ENCODE results near the gene HSD3B1. TPM values are rescaled to one million over a fixed set of nuclear protein-coding genes. Genes with fewer than 3 reads are reported as not detected.

Gene HSD3B1
- polyA plus RNA-seq, 1 donor (not counting 4 experiments of a cell fraction or from before 2014, with no cell fraction given), result 0.34 TPM

DNA sequence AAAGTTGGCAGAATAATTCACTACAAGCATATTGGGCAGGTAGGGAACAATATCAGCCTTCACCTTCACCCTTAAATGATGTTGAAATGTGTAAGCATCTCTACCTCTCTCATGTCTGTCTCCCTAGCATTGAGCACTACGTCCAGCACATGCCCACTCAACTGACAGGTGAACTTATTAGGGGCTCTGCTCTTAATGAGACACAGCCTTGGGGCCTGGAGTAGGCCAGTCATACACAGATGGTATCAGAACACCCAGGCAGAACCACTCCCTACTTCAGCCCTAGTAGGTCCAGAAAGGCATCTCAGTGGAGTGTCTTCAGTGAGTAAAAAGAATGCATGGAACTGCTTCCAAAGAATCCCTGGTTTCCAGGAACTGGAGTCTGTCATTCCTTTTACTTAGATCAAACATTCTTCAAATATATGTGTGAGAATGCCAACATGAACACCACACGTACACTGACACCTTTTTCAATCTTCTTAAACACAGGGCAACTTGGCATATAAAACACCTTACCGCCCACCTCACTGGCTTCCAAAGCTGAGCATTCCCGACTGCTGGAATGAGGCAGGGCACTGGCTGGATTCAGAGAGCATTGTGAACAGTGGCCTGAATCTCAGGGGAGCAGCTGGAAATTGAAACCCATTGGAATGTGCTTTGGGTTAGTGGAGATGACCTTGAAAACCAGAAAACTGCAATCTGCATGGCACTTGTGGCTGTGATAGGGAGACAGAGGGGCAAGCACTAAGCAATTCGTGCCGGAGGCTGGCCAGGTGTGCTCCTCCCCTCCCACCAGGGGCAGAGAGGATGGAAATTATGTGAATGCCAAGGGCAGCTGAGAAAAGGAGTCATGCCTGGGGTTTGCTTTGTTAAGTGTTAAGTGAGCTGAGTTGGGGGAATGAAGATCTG, 24.2 kb upstream of the HSD3B1 start:
- Histone ChIP-seq H3K4me1 (ENCODE audit: control insufficient read depth, extremely low read depth, insufficient read depth, low read length) (no peaks in the 10 kb centered on the region), H3K9ac (ENCODE audit: control insufficient read depth, extremely low read depth, insufficient read depth, low read length) (no peak overlapping the region), H3K4me3 (ENCODE audit: control insufficient read depth in 2 of 3, extremely low read depth in 1 of 3, insufficient read depth in 2 of 3, low read depth in 1 of 3, low read length in 3 of 3) (no peak overlapping the region), H3K27ac (ENCODE audit: control insufficient read depth, insufficient read depth, low read length) (no peak overlapping the region), H3K9me1 (ENCODE audit: control insufficient read depth, extremely low read depth, insufficient read depth, low read length) (no peaks in the 10 kb centered on the region), H2AFZ (ENCODE audit: control insufficient read depth, low read length) (no peak overlapping the region), H3K4me2 (ENCODE audit: control insufficient read depth, extremely low read depth, insufficient read depth, low read depth, low read length) (no peak overlapping the region), H3K79me2 (ENCODE audit: control insufficient read depth, insufficient read depth, low read length) (no peaks in the 10 kb centered on the region), H4K20me1 (ENCODE audit: control insufficient read depth, extremely low read depth, insufficient read depth, low read length) (no peaks in the 10 kb centered on the region), H3K27me3 (ENCODE audit: control insufficient read depth, extremely low read depth, insufficient read depth, low read length) (peaks cover 2% of the 10 kb centered on the region), H3K36me3 (ENCODE audit: control insufficient read depth in 2 of 2, extremely low read depth in 1 of 2, insufficient read depth in 2 of 2, low read length in 2 of 2) (no peaks in the 10 kb centered on the region), H3K9me3 (ENCODE audit: control insufficient read depth, low read depth, low read length) (no peaks in the 10 kb centered on the region)
- DNase-seq (ENCODE audit: low read depth, low spot score) (no peak), FAIRE-seq (no peak)
- TF ChIP-seq, protein P1, sequence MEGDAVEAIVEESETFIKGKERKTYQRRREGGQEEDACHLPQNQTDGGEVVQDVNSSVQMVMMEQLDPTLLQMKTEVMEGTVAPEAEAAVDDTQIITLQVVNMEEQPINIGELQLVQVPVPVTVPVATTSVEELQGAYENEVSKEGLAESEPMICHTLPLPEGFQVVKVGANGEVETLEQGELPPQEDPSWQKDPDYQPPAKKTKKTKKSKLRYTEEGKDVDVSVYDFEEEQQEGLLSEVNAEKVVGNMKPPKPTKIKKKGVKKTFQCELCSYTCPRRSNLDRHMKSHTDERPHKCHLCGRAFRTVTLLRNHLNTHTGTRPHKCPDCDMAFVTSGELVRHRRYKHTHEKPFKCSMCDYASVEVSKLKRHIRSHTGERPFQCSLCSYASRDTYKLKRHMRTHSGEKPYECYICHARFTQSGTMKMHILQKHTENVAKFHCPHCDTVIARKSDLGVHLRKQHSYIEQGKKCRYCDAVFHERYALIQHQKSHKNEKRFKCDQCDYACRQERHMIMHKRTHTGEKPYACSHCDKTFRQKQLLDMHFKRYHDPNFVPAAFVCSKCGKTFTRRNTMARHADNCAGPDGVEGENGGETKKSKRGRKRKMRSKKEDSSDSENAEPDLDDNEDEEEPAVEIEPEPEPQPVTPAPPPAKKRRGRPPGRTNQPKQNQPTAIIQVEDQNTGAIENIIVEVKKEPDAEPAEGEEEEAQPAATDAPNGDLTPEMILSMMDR (optimal IDR thresholded peaks at IDR 0.05 in 1 of 3, IDR thresholded peaks at IDR 0.05 in 1 of 3, conservative IDR thresholded peaks at IDR 0.05 in 1 of 3; ENCODE audit: extremely low read depth in 1 of 3, insufficient read depth in 2 of 3, low read length in 3 of 3), result no peak
- no peak for TF ChIP-seq EZH2 (IDR thresholded peaks at IDR 0.05; ENCODE audit: low read length)
- dilution Hi-C loops (cut with MboI; ENCODE audit: extremely low pct_ligation_motif_present, low sequenced_read_pairs), result no loop called here

DNA sequence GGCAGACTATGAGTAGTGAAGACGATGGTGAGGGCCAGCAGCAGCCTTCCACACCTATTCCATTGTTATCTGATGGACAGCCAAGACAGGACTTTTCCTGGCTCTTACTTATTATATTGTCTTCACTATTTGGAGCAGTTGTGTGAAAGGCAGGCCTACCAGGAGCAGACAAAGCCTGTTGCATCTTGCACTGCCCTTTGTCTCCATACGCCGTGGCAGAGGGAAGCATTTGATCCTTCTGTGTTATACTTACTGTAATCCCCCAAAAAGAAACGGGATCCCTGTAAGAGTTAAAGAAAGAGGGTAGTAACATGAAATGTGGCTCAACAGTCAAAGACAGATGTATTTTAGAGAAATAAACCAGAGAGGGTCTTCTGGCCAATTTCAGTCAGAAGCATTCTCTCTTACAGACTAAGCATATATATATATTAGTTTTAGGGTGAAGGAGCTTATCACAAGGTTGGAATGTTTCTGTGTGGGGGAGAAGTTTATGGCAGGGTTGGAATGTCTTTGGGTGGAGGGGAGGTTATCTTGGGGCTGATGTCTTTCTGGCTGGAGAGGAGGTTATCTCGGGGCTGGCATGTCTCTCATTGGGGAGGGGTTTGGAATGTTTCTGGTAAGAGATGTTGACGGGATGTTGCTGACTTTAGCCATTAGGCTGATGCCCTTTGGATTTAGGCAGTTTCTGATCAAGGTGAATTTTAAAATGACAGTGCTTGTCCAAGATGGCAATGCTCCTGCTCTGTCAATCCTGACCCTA, 23.4 kb upstream of the HSD3B1 start:
- Histone ChIP-seq H3K27me3 (ENCODE audit: control insufficient read depth, extremely low read depth, insufficient read depth, low read length) (peaks cover 2% of the 10 kb centered on the region), H3K9me3 (ENCODE audit: control insufficient read depth, low read depth, low read length) (no peaks in the 10 kb centered on the region), H3K9ac (ENCODE audit: control insufficient read depth, extremely low read depth, insufficient read depth, low read length) (no peak overlapping the region), H3K27ac (ENCODE audit: control insufficient read depth, insufficient read depth, low read length) (no peak overlapping the region), H3K9me1 (ENCODE audit: control insufficient read depth, extremely low read depth, insufficient read depth, low read length) (no peaks in the 10 kb centered on the region), H4K20me1 (ENCODE audit: control insufficient read depth, extremely low read depth, insufficient read depth, low read length) (no peaks in the 10 kb centered on the region), H3K4me3 (ENCODE audit: control insufficient read depth in 2 of 3, extremely low read depth in 1 of 3, insufficient read depth in 2 of 3, low read depth in 1 of 3, low read length in 3 of 3) (no peak overlapping the region), H3K79me2 (ENCODE audit: control insufficient read depth, insufficient read depth, low read length) (no peaks in the 10 kb centered on the region), H3K4me2 (ENCODE audit: control insufficient read depth, extremely low read depth, insufficient read depth, low read depth, low read length) (no peak overlapping the region), H3K36me3 (ENCODE audit: control insufficient read depth in 2 of 2, extremely low read depth in 1 of 2, insufficient read depth in 2 of 2, low read length in 2 of 2) (no peaks in the 10 kb centered on the region), H3K4me1 (ENCODE audit: control insufficient read depth, extremely low read depth, insufficient read depth, low read length) (no peaks in the 10 kb centered on the region), H2AFZ (ENCODE audit: control insufficient read depth, low read length) (no peak overlapping the region)
- DNase-seq (ENCODE audit: low read depth, low spot score) (no peak), FAIRE-seq (no peak)
- TF ChIP-seq, protein P1 (optimal IDR thresholded peaks at IDR 0.05 in 1 of 3, IDR thresholded peaks at IDR 0.05 in 1 of 3, conservative IDR thresholded peaks at IDR 0.05 in 1 of 3; ENCODE audit: extremely low read depth in 1 of 3, insufficient read depth in 2 of 3, low read length in 3 of 3), result no peak
- TF ChIP-seq EZH2 (IDR thresholded peaks at IDR 0.05; ENCODE audit: low read length), result no peak
- dilution Hi-C loops (cut with MboI; ENCODE audit: extremely low pct_ligation_motif_present, low sequenced_read_pairs), result no loop called here

Measured in keratinocyte (primary cell).